ENCODE results near the gene SIVA1. TPM values are rescaled to one million over a fixed set of nuclear protein-coding genes. Genes with fewer than 3 reads are reported as not detected.

Gene SIVA1
- polyA plus RNA-seq, 3 donors: 102 to 193 (median 156) TPM

GRCh38 chr14:104710071-104710735, 42.7 kb upstream of the SIVA1 start:
- Mint-ChIP-seq H3K4me1 (peaks cover 1% of the 10 kb centered on the region), H3K4me3 (no peak overlapping the region), H3K36me3 (peaks cover 13 to 27% of the 10 kb centered on the region in 2 donors), H3K9me3 (no peaks in the 10 kb centered on the region), H3K27ac (no peak overlapping the region), H3K27me3 (ENCODE audit: low read depth in 3 of 3) (peaks cover 0 to 1% (median 0%) of the 10 kb centered on the region in 3 donors)
- Histone ChIP-seq H3K9ac (ENCODE audit: insufficient read depth, low read length, poor library complexity, severe bottlenecking) (no peak overlapping the region), H2AFZ (ENCODE audit: insufficient read depth, low read depth, low read length, poor library complexity, severe bottlenecking) (no peak overlapping the region), H3K79me2 (ENCODE audit: insufficient read depth, low read length) (no peaks in the 10 kb centered on the region), H3K27me3 (ENCODE audit: control insufficient read depth in 2 of 2, insufficient read depth in 2 of 2, low read length in 2 of 2) (no peaks in the 10 kb centered on the region), H3K4me3 (replicated peaks in 1 of 3; ENCODE audit: low read depth in 2 of 3, low read length in 3 of 3) (no peak overlapping the region), H3K9me3 (replicated peaks in 1 of 2; ENCODE audit: control insufficient read depth in 1 of 2, insufficient read depth in 1 of 2, low read length in 2 of 2) (no peaks in the 10 kb centered on the region), H3K4me2 (replicated peaks; ENCODE audit: extremely low read depth, low read length, poor library complexity, severe bottlenecking) (no peak overlapping the region), H3K27ac (ENCODE audit: low read depth in 1 of 2, low read length in 2 of 2) (no peak overlapping the region), H3K4me1 (ENCODE audit: control insufficient read depth in 1 of 2, insufficient read depth in 2 of 2, low read length in 2 of 2) (peaks cover 0 to 12% of the 10 kb centered on the region in 2 donors), H4K20me1 (ENCODE audit: insufficient read depth, low read length) (no peaks in the 10 kb centered on the region), H3K36me3 (replicated peaks in 1 of 2; ENCODE audit: control insufficient read depth in 1 of 2, insufficient read depth in 2 of 2, low read length in 2 of 2) (peaks cover 6 to 35% of the 10 kb centered on the region in 2 donors)
- no peak for DNase-seq
- no peak for TF ChIP-seq CTCF (IDR thresholded peaks at IDR 0.05)
- intact Hi-C loops (cut with micrococcal nuclease): no loop called here
- WGBS (ENCODE audit: insufficient coverage): 97% methylated on average over 32 of the region's 34 CpGs

- H3K27me3 ChIP-seq (ENCODE audit: control insufficient read depth in 2 of 2, insufficient read depth in 2 of 2, low read length in 2 of 2): no peaks in the 10 kb centered on the region
- Mint-ChIP-seq H3K9me3 (no peaks in the 10 kb centered on the region), H3K36me3 (peaks cover 21 to 39% of the 10 kb centered on the region in 2 donors), H3K4me3 (no peak overlapping the region), H3K27me3 (ENCODE audit: low read depth in 3 of 3) (peaks cover 0 to 1% (median 0%) of the 10 kb centered on the region in 3 donors), H3K27ac (no peak overlapping the region), H3K4me1 (peaks cover 1% of the 10 kb centered on the region)
- H3K27ac ChIP-seq (ENCODE audit: low read depth in 1 of 2, low read length in 2 of 2): no peak overlapping the region
- H3K36me3 ChIP-seq (replicated peaks in 1 of 2; ENCODE audit: control insufficient read depth in 1 of 2, insufficient read depth in 2 of 2, low read length in 2 of 2): peaks cover 10 to 39% of the 10 kb centered on the region in 2 donors
- no peak for DNase-seq
- TF ChIP-seq CTCF (IDR thresholded peaks at IDR 0.05): no peak
- H3K9ac ChIP-seq (ENCODE audit: insufficient read depth, low read length, poor library complexity, severe bottlenecking): no peak overlapping the region
- H4K20me1 ChIP-seq (ENCODE audit: insufficient read depth, low read length): no peaks in the 10 kb centered on the region
- no peaks in the 10 kb centered on the region for H3K79me2 ChIP-seq (ENCODE audit: insufficient read depth, low read length)
- intact Hi-C loops (cut with micrococcal nuclease): no loop called here
- peaks cover 0 to 12% of the 10 kb centered on the region in 2 donors for H3K4me1 ChIP-seq (ENCODE audit: control insufficient read depth in 1 of 2, insufficient read depth in 2 of 2, low read length in 2 of 2)
- H3K4me3 ChIP-seq (replicated peaks in 1 of 3; ENCODE audit: low read depth in 2 of 3, low read length in 3 of 3): no peak overlapping the region
- 78% methylated on average over 31 of the region's 40 CpGs for WGBS (ENCODE audit: insufficient coverage)
- H3K9me3 ChIP-seq (replicated peaks in 1 of 2; ENCODE audit: control insufficient read depth in 1 of 2, insufficient read depth in 1 of 2, low read length in 2 of 2): no peaks in the 10 kb centered on the region
- no peak overlapping the region for H2AFZ ChIP-seq (ENCODE audit: insufficient read depth, low read depth, low read length, poor library complexity, severe bottlenecking)
- peak overlapping the region; percentile 31 for H3K4me2 ChIP-seq (replicated peaks; ENCODE audit: extremely low read depth, low read length, poor library complexity, severe bottlenecking)
Observed at GRCh38 chr14:104712881-104713734, 39.8 kb upstream of the SIVA1 start.

All from CD14-positive monocyte (primary cell).